NK-92 (cell line): ENCODE results near the gene SARDH.

Source experiments
- DNase-seq: peaks from one replicate; lab custom pipeline; 2025; ENCODE audit not compliant: unreplicated experiment; lab: John Stamatoyannopoulos, UW

Gene SARDH, protein sequence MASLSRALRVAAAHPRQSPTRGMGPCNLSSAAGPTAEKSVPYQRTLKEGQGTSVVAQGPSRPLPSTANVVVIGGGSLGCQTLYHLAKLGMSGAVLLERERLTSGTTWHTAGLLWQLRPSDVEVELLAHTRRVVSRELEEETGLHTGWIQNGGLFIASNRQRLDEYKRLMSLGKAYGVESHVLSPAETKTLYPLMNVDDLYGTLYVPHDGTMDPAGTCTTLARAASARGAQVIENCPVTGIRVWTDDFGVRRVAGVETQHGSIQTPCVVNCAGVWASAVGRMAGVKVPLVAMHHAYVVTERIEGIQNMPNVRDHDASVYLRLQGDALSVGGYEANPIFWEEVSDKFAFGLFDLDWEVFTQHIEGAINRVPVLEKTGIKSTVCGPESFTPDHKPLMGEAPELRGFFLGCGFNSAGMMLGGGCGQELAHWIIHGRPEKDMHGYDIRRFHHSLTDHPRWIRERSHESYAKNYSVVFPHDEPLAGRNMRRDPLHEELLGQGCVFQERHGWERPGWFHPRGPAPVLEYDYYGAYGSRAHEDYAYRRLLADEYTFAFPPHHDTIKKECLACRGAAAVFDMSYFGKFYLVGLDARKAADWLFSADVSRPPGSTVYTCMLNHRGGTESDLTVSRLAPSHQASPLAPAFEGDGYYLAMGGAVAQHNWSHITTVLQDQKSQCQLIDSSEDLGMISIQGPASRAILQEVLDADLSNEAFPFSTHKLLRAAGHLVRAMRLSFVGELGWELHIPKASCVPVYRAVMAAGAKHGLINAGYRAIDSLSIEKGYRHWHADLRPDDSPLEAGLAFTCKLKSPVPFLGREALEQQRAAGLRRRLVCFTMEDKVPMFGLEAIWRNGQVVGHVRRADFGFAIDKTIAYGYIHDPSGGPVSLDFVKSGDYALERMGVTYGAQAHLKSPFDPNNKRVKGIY

DNA sequence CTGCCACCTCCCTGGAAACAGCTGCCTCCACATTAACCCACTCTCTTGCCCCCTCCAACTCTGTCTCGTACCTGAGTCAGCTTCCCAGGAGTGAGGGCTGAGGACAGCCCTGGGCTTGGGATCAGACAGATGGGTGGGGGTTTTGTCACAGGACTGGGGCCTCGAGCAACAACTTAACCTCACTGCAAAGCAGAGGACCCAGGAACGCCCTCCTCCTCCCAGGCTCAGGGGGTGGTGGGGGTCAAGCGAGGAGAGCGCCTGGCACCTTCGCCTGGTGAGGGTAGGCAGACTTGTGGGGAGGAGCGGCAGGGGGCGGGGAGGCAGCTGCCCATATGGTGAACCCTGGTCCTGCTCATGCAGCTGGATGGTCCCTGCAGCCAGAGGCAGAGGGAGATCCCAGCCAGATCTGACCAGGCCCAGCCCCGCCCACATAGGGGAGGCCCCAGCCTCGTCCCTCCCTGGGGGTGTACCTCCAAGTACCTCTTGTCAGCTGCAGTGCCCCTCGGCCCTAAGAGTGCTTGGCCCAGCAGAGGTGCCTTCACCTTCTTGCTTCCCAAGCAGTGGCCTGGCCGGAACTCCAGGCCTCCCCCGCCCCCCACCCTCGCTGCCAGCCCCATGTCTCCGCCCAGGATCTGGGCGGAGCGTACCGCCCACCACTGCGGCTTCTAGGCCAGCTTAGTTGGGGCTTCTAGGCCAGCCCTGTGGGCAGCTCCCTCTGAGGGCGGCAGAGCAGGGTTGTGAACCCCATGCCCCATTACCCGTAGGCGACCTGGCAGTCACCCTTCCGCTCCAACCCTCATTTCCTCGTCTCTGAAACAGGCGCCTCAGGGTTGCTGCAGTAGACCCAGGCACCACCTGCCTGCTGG, at the start of gene SARDH:
SARDH (minus strand) TSS at position 579 of the 866 bp plus-strand sequence. CDS start 4,179 bp downstream, outside the sequence.
- no peak for DNase-seq

DNA sequence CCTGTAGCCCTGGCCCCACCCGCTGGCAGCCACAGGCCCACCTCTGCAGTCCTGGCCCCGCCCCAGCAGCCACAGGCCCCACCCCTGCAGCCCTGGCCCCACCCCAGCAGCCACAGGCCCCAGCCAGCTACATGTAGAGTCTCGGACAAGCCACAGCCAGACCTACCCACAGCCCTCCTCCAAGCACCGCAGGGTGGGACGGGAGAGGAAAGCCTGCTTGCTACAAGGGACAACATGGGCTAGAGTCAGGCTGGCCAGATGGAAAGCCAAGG, 49.5 kb upstream of the SARDH start:
- DNase-seq, result no peak

DNA sequence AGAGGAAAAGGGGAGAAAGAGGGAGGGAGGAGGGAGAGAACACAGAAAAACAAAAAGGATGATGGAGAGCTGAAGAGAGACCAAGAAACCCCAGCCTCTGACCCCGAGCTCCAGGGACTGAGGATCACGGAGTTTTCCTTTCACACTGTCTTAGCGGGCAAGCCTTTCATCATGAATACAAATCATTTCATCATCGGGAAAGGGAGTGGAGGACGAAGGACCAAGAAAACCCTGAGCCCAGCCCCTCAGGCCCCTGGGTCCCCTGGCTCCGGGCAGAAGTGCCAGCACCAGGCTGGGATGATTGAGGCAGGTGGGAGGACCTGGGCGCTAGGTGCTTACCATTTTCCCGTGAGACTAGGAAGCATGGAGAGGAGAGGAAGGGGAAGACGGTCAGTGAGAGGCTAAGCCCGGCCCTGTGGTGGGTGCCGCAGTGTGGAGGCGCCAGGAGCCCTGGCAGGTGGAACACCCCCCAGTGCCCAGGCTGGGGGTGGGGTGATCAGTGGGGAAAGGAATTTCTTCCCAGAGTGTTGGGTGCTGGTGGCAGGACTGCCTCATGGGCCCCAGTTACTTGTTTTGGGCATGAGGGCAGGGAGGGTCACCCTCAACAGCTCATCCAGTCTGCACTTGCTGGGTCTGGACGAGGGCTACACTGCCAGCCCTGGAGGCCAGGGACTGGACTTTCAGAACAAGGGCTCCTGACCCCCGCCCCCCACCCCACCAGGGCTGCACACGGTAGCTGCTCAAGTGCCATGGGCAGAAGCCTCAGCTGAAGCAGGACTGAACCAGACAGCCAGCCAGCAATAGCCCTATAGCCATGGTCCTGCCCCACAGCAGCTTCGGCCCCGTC, 49.0 kb upstream of the SARDH start:
- no peak for DNase-seq

DNA sequence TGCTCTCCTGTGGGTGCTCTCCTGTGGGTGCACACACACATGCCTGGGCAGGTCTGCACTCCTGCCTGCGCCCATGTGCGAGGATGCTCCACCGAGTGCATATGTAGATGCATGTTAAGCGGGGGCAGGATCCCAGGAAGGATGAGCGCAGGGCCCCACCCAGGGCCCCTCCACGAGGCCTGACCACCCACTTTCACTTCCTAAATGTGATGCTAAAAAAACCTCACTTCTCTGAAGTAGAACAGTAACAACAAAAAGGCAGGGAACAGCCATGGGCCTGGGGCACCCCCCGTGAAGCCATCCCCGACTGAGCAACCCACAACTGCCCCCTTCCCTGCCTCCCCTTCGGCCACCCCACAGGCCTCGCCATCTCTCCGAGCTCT, 48.2 kb upstream of the SARDH start:
- no peak for DNase-seq

DNA sequence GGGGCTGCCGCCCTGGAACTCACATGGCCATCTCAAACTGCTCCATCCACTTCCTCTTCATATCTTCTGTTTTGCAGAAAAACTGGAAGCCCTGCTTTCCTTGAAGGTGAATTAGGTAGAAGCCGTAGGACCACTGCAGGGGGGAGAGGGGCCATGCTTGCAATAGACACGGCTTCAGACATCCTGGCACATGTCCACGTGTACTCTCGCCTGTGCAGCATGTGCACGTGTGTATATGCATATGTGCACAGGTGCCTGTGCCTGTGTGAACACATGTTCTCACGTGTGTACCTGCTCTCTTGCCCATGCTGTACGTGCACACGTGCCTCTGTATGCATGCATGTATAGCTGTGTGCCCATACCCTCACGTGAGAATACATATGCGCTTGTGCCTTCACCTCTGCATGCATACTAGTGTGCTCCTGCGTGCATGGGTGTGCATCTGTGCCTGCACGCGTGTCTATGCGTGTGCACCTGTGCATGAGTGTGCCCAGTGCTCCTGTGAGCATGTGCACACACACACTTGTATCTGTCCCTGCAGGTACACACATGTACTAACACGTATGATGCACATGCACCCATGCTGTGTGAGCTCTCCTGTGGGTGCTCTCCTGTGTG, 47.7 kb upstream of the SARDH start:
- DNase-seq, result no peak

DNA sequence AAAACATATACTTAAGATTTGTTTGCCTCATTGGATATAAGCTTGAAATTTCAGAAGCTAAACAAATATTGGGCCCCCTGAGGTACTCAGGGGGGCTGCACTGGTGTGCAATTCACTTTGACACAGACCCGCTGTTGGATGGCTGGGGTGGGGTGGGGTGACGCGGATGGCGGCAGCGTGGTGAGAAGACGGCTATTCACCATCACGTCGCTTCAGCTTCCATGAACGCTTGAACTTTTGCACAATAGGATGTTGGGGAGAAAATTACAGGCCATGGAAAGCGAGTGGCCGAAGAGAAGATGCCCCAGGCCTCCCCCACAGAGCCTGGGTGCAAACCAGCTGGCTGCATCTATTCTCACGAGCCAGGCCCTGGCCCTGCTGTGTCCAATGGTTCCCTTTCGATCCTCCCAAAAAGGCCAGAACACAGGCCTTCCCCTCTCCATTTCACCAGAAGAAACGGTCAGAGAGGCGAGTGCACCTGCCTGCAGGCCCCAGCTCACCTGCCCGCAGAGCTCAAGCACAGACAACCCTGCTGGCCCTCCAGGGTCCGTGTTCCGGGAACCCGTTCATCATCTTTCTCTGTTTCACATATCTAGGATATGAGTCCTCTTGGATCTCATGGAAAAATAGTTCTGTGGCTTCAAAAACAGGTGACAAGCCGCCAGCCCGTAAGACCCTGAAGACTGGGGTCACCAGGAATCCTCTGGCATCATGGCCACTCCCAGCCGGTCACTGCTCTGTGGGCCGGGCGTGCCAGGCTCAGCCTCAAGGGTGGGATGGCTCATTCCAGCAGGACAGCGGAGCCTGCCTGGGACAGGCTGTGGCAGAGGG, 46.8 kb upstream of the SARDH start:
- DNase-seq, result no peak

DNA sequence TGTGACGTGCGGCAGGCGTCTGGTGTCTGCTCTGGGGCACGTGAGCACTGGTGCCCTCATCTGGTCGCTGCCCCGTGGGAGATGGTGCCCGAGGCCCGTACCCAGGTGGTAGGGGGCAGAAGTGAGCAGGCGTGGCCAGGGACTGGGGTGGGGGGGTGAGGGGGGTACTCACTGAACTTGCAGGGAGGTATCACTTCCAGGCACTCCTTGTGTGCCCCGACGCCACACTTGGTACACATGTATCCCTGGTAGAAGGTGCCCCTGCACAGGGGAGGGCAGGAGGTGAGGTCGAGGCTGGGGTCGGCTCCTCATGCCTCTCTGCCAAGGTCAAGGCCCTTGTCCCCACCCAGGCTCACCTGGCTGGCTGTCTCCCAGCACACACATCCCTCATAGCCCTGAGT, 45.2 kb upstream of the SARDH start:
- DNase-seq, result no peak

DNA sequence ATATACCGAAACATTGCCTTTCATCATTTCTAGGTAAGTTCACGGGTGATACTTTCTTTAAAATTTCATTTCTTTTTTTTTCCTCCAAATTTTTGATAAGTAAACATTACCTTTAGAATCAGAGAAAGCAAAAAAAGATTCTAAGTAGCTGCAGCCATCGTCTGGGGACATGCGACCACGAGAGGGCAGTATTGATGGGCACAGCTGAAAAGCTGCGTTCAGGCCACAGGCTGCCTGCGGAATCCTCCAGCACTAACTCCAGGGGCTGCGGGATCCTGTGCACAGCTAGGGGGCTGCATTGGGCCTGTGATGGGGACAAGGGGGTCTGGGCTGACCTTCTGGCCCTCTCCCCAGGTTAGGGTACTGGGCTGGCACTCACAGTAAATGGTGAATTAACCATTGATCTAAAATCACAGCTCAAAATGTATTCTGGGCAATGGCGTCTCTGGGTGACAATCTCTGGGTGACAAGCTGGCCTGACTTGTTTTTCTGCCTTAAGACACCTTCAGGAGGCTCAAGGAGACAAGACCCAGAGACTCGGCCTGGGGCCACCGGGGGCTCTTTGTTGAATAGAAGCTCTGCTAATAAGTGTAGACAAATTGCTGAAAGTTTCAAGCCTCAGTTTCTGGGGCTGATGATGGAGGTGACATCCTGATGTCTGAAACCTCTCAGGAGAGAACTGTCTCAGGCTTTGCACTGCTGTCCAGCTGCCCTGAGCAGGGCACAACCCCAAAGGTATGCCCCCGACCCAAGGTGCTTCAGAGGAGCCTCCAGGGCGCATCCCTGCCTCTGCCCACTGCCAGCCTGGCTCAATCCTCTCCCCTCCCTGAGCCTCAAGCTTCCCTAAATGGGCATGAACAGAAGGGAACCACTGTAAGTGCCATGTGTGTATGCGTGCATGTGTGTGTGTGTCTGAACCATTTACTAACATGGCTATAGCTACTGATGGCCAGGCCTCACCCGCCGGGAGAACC, 44.3 kb upstream of the SARDH start:
- no peak for DNase-seq

DNA sequence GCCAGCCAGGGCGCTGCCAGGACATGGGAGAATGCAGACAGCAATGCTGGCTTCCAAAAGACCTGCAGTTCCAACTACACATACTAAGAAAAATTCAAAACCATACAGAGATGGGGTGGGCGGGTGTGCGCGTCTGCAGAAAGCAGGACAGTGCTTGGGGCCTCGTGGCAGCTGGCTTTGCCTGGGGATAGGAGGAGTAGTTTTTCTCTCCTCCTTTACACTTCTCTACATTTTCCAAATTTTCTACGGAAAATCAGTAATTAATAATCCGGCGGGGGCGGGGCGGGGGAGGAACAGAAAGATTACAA, 43.6 kb upstream of the SARDH start:
- no peak for DNase-seq

DNA sequence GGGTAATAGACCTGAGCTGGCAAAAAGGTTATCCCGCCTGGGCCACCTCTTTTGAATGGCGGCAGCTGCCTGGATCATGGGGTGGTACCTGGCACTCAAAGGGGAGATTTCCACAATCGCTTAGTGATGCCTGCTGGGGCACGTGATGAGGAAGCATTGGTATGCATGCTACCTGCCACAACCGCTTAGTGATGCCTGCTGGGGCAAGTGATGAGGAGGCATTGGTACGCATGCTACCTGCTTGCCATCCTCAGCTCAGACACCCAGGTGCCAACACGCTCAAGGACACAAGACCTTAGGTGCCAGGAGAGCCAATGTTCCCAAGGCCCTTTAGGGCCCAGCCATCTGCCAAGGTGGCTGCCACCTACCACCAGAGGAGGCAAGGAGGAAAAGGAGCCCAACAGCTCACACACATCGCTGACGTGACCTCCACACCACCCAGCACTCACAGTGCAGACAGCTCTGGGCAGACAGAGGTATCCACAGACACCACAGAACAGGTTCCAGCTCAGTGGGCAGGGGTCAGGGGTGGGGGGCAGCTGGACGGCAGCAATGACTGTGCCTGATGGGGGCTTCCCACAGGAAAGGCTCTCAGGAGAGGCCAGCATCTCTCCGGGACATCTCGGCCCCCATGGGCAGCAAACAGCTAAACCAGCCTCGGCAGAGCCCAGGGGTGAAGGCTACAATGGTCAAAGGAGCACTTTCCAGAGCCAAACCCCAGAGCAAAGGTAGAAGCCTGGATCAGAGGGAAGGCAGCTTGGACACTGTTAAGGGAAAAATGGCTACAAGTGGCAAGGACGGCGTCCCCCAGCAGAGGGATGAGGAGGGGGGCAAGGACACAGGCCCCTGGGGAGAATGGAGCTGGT, 43.0 kb upstream of the SARDH start:
- DNase-seq, result no peak

DNA sequence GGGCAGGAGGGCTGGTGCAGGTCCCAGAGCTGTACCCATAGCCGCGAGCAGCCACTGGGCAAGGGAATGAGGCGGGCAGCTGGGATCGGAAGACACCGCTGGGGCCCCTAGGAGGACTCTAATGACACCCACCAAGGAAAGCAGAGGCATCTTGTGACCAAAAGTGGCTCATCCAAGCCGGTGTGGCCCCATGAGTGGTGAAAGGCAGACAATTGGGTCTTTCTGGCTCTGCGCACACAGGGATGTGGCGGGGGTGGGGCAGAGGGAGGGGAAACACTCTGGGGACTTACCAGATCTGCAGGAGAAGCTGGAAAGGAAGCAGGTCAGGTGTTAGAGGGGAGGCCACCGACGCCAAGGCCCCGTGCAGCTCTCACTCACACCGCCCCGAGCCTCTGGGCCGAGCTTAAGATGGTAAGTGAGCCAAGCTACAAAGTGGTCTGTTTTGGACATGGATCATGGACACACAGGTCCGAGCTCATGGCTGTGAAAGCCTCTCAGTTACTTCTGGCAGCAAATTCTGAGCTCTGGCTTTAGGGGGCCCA, 42.3 kb upstream of the SARDH start:
- no peak for DNase-seq

DNA sequence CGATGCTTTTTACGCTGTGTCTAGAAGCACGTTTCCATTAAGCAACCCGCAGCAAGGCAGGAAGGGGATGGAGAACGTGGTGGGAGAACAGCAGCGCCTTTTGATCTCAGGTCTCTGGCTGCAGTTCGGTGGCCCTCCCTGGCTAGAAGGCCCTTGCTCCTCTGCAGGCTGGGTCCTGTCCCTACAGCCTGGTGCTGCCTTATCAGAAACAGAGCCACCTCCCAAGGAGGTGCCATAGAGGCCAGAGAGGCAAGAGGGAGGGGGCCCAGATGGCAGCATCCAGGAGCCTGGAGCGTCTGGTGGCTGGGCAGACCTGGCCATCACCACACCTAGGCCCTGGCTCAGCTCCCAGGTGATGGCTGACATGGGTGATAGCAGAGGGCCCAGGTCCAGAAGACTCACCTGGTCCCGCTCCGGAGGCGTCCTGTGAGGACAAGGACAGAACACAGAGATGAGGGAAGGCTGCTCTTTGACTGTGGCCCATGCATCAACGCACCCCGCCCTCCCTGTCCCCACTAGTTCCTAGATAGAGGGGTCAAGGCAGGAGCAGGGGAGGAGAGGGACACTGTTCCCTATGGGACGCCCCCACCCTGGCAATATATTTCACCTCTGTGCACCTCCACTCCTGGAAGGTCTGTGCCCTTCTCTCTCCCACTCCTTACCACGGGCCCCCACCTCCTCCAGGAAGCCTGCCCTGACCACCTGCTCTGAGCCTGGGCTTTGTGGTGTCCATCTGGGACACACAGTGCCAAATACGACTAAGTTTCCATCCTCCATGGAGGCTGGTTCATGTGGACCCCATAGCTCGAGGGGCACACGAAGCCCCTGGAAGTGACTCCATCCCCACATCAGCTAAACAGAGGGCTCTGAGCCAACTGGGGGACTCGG, 41.6 kb upstream of the SARDH start:
- no peak for DNase-seq

DNA sequence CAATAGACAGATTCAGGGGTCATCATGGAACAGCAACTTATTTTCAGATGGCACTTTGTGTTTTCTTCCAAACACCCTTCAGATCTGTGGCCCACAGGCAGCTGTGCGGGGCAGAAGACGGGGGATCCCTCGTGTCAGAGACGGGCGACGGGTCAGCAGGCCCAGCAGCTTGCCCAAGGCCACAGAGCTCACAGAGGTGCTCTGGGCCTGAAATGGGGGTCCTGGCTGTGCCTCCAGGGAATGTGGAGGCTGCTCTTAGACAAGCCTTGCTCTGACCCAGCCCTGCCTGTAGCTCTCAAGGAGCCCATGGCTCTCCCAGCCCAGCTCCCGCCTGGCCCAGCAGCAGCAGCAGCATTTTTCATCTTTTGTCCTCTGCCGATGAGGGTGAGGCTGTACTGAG, 40.9 kb upstream of the SARDH start:
- no peak for DNase-seq

DNA sequence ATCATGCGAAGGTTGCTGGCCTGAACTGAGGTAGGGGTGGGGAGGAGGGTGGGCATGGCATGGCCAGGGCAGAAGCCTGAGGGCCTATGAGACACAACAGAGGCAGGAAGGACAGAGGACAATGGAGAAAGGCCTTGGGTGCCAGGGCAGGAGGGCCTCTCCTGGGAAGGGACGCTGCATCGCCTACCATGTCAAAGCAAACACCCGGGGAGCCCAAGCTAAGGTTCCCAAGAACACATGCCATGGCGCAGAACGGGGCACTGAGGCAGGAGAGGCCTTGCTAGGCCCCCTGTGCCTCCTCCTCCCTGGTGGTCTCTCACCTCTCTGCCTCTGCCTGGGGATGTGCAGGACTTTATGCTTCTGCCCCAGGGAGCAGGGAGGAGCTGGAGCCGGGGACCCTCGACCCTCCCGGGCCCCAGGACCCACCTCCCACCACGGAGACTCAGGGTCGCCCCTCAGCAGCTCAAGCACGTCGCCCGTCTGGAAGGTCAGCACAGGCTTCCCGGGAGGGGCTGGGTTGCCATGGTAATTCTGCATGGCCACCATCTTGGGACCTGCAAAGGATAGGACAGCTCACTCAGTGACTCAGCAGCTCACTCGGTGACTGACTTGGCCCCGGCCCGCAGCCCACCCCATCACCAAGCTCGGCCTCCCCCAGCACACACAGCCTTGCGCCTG, 40.3 kb upstream of the SARDH start:
- no peak for DNase-seq

DNA sequence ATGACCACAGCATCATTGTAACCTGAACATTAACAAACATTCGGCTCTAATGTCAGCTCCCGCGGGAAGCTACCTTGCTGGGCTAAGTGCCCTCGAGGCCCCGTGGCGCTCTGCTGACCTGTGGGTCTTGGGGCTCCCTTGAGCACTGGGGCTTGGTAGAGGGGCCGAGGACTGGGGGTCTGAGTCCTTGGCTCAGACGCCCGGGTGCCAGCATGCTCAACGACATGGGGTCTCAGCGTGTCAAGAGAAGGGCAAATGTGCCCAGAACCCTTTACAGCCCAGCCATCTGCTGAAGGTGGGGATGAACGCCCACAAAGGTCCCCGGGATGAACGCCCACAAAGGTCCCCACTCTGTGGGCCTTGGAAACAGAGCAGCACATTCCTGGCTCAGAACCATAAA, 39.7 kb upstream of the SARDH start:
- DNase-seq, result no peak
